ENCODE data around the gene ZNF575.
"Not testable (repeated sequence)": the region's sequence is repeated elsewhere in the genome, so short reads cannot be mapped to it uniquely, and the experiment has no call there.

ZNF575 gene

GRCh38 chr19:43540381-43540780, 7.4 kb downstream of the ZNF575 start:
- no peak overlapping the region for H3K4me3 ChIP-seq (ENCODE audit: low read depth in 1 of 2, low read length in 2 of 2)
- peaks cover 27 to 54% of the 10 kb centered on the region in 2 donors for H3K36me3 ChIP-seq (ENCODE audit: control insufficient read depth in 1 of 2, insufficient read depth in 2 of 2, low read length in 2 of 2)
- H3K4me1 ChIP-seq (ENCODE audit: control insufficient read depth in 1 of 2, insufficient read depth in 2 of 2, low read length in 2 of 2): no peaks in the 10 kb centered on the region
- H3K27me3 ChIP-seq (ENCODE audit: control insufficient read depth in 1 of 2, insufficient read depth in 2 of 2, low read length in 2 of 2): no peaks in the 10 kb centered on the region
- H3K9ac ChIP-seq (ENCODE audit: low read depth in 1 of 2, low read length in 2 of 2): no peak overlapping the region
- H3K27ac ChIP-seq (ENCODE audit: low read depth, low read length): no peak overlapping the region
- H3K9me3 ChIP-seq (ENCODE audit: control insufficient read depth in 1 of 2, low read length in 2 of 2): peaks cover 0 to 7% of the 10 kb centered on the region in 2 donors

- peaks cover 0 to 7% of the 10 kb centered on the region in 2 donors for H3K9me3 ChIP-seq (ENCODE audit: control insufficient read depth in 1 of 2, low read length in 2 of 2)
- H3K36me3 ChIP-seq (ENCODE audit: control insufficient read depth in 1 of 2, insufficient read depth in 2 of 2, low read length in 2 of 2): peaks cover 28 to 58% of the 10 kb centered on the region in 2 donors
- no peaks in the 10 kb centered on the region for H3K4me1 ChIP-seq (ENCODE audit: control insufficient read depth in 1 of 2, insufficient read depth in 2 of 2, low read length in 2 of 2)
- no peaks in the 10 kb centered on the region for H3K27me3 ChIP-seq (ENCODE audit: control insufficient read depth in 1 of 2, insufficient read depth in 2 of 2, low read length in 2 of 2)
- H3K9ac ChIP-seq (ENCODE audit: low read depth in 1 of 2, low read length in 2 of 2): no peak overlapping the region
- H3K27ac ChIP-seq (ENCODE audit: low read depth, low read length): no peak overlapping the region
- no peak overlapping the region for H3K4me3 ChIP-seq (ENCODE audit: low read depth in 1 of 2, low read length in 2 of 2)
Measured at GRCh38 chr19:43541920-43542650, 9.1 kb downstream of the ZNF575 start.

- Histone ChIP-seq H3K9ac (ENCODE audit: low read depth in 1 of 2, low read length in 2 of 2) (no peak overlapping the region), H3K27me3 (ENCODE audit: control insufficient read depth in 1 of 2, insufficient read depth in 2 of 2, low read length in 2 of 2) (no peaks in the 10 kb centered on the region), H3K36me3 (ENCODE audit: control insufficient read depth in 1 of 2, insufficient read depth in 2 of 2, low read length in 2 of 2) (peaks cover 21 to 45% of the 10 kb centered on the region in 2 donors)
Measured at GRCh38 chr19:43544077-43544476, 11.1 kb downstream of the ZNF575 start.

GRCh38 chr19:43545276-43545675, 12.3 kb downstream of the ZNF575 start:
- Histone ChIP-seq H3K9me3 (ENCODE audit: control insufficient read depth in 1 of 2, low read length in 2 of 2) (no peaks in the 10 kb centered on the region), H3K27me3 (ENCODE audit: control insufficient read depth in 1 of 2, insufficient read depth in 2 of 2, low read length in 2 of 2) (no peaks in the 10 kb centered on the region), H3K27ac (ENCODE audit: low read depth, low read length) (no peak overlapping the region), H3K4me3 (ENCODE audit: low read depth in 1 of 2, low read length in 2 of 2) (no peak overlapping the region), H3K36me3 (ENCODE audit: control insufficient read depth in 1 of 2, insufficient read depth in 2 of 2, low read length in 2 of 2) (peaks cover 17 to 38% of the 10 kb centered on the region in 2 donors), H3K4me1 (ENCODE audit: control insufficient read depth in 1 of 2, insufficient read depth in 2 of 2, low read length in 2 of 2) (no peaks in the 10 kb centered on the region), H3K9ac (ENCODE audit: low read depth in 1 of 2, low read length in 2 of 2) (no peak overlapping the region)

More at GRCh38 chr19:43544077-43544476, 11.1 kb downstream of the ZNF575 start:
- Histone ChIP-seq H3K4me1 (ENCODE audit: control insufficient read depth in 1 of 2, insufficient read depth in 2 of 2, low read length in 2 of 2) (no peaks in the 10 kb centered on the region), H3K27ac (ENCODE audit: low read depth, low read length) (no peak overlapping the region), H3K9me3 (ENCODE audit: control insufficient read depth in 1 of 2, low read length in 2 of 2) (peaks cover 0 to 2% of the 10 kb centered on the region in 2 donors), H3K4me3 (ENCODE audit: low read depth in 1 of 2, low read length in 2 of 2) (no peak overlapping the region)

- Histone ChIP-seq H3K4me3 (ENCODE audit: low read depth in 1 of 2, low read length in 2 of 2) (no peak overlapping the region), H3K9ac (ENCODE audit: low read depth in 1 of 2, low read length in 2 of 2) (no peak overlapping the region), H3K9me3 (ENCODE audit: control insufficient read depth in 1 of 2, low read length in 2 of 2) (no peaks in the 10 kb centered on the region), H3K27me3 (ENCODE audit: control insufficient read depth in 1 of 2, insufficient read depth in 2 of 2, low read length in 2 of 2) (no peaks in the 10 kb centered on the region), H3K4me1 (ENCODE audit: control insufficient read depth in 1 of 2, insufficient read depth in 2 of 2, low read length in 2 of 2) (no peaks in the 10 kb centered on the region), H3K27ac (ENCODE audit: low read depth, low read length) (no peak overlapping the region), H3K36me3 (ENCODE audit: control insufficient read depth in 1 of 2, insufficient read depth in 2 of 2, low read length in 2 of 2) (peaks cover 13 to 38% of the 10 kb centered on the region in 2 donors)
Measured at GRCh38 chr19:43545981-43546380, 13.0 kb downstream of the ZNF575 start.

- Histone ChIP-seq H3K9ac (ENCODE audit: low read depth in 1 of 2, low read length in 2 of 2) (no peak overlapping the region), H3K27me3 (ENCODE audit: control insufficient read depth in 1 of 2, insufficient read depth in 2 of 2, low read length in 2 of 2) (no peaks in the 10 kb centered on the region), H3K4me3 (ENCODE audit: low read depth in 1 of 2, low read length in 2 of 2) (no peak overlapping the region), H3K4me1 (ENCODE audit: control insufficient read depth in 1 of 2, insufficient read depth in 2 of 2, low read length in 2 of 2) (no peaks in the 10 kb centered on the region), H3K9me3 (ENCODE audit: control insufficient read depth in 1 of 2, low read length in 2 of 2) (no peaks in the 10 kb centered on the region), H3K36me3 (ENCODE audit: control insufficient read depth in 1 of 2, insufficient read depth in 2 of 2, low read length in 2 of 2) (peaks cover 19 to 43% of the 10 kb centered on the region in 2 donors), H3K27ac (ENCODE audit: low read depth, low read length) (no peak overlapping the region)
Measured at GRCh38 chr19:43546581-43546980, 13.6 kb downstream of the ZNF575 start.

GRCh38 chr19:43547926-43548325, 14.9 kb downstream of the ZNF575 start:
- H3K9me3 ChIP-seq (ENCODE audit: control insufficient read depth in 1 of 2, low read length in 2 of 2); H3K27ac ChIP-seq (ENCODE audit: low read depth, low read length); H3K27me3 ChIP-seq (ENCODE audit: control insufficient read depth in 1 of 2, insufficient read depth in 2 of 2, low read length in 2 of 2); H3K9ac ChIP-seq (ENCODE audit: low read depth in 1 of 2, low read length in 2 of 2); H3K4me3 ChIP-seq (ENCODE audit: low read depth in 1 of 2, low read length in 2 of 2); H3K4me1 ChIP-seq (ENCODE audit: control insufficient read depth in 1 of 2, insufficient read depth in 2 of 2, low read length in 2 of 2): not testable (repeated sequence)
- H3K36me3 ChIP-seq (ENCODE audit: control insufficient read depth in 1 of 2, insufficient read depth in 2 of 2, low read length in 2 of 2): peaks cover 23 to 45% of the 10 kb centered on the region in 2 donors

GRCh38 chr19:43548706-43549105, 15.7 kb downstream of the ZNF575 start:
- Histone ChIP-seq H3K36me3 (ENCODE audit: control insufficient read depth in 1 of 2, insufficient read depth in 2 of 2, low read length in 2 of 2) (peaks cover 22 to 45% of the 10 kb centered on the region in 2 donors), H3K9me3 (ENCODE audit: control insufficient read depth in 1 of 2, low read length in 2 of 2) (no peaks in the 10 kb centered on the region), H3K4me3 (ENCODE audit: low read depth in 1 of 2, low read length in 2 of 2) (no peak overlapping the region), H3K27me3 (ENCODE audit: control insufficient read depth in 1 of 2, insufficient read depth in 2 of 2, low read length in 2 of 2) (no peaks in the 10 kb centered on the region), H3K4me1 (ENCODE audit: control insufficient read depth in 1 of 2, insufficient read depth in 2 of 2, low read length in 2 of 2) (no peaks in the 10 kb centered on the region), H3K27ac (ENCODE audit: low read depth, low read length) (no peak overlapping the region), H3K9ac (ENCODE audit: low read depth in 1 of 2, low read length in 2 of 2) (no peak overlapping the region)

GRCh38 chr19:43551399-43552197, 18.6 kb downstream of the ZNF575 start:
- Histone ChIP-seq H3K4me1 (ENCODE audit: control insufficient read depth in 1 of 2, insufficient read depth in 2 of 2, low read length in 2 of 2) (no peaks in the 10 kb centered on the region), H3K4me3 (ENCODE audit: low read depth in 1 of 2, low read length in 2 of 2) (no peak overlapping the region), H3K27ac (ENCODE audit: low read depth, low read length) (no peak overlapping the region), H3K9ac (ENCODE audit: low read depth in 1 of 2, low read length in 2 of 2) (no peak overlapping the region), H3K9me3 (ENCODE audit: control insufficient read depth in 1 of 2, low read length in 2 of 2) (no peaks in the 10 kb centered on the region), H3K36me3 (ENCODE audit: control insufficient read depth in 1 of 2, insufficient read depth in 2 of 2, low read length in 2 of 2) (peaks cover 10 to 41% of the 10 kb centered on the region in 2 donors), H3K27me3 (ENCODE audit: control insufficient read depth in 1 of 2, insufficient read depth in 2 of 2, low read length in 2 of 2) (no peaks in the 10 kb centered on the region)

GRCh38 chr19:43552198-43552450, 19.1 kb downstream of the ZNF575 start:
- H3K4me3 ChIP-seq (ENCODE audit: low read depth in 1 of 2, low read length in 2 of 2): no peak overlapping the region
- H3K4me1 ChIP-seq (ENCODE audit: control insufficient read depth in 1 of 2, insufficient read depth in 2 of 2, low read length in 2 of 2): no peaks in the 10 kb centered on the region
- no peaks in the 10 kb centered on the region for H3K9me3 ChIP-seq (ENCODE audit: control insufficient read depth in 1 of 2, low read length in 2 of 2)
- peaks cover 10 to 41% of the 10 kb centered on the region in 2 donors for H3K36me3 ChIP-seq (ENCODE audit: control insufficient read depth in 1 of 2, insufficient read depth in 2 of 2, low read length in 2 of 2)
- no peak overlapping the region for H3K9ac ChIP-seq (ENCODE audit: low read depth in 1 of 2, low read length in 2 of 2)
- no peak overlapping the region for H3K27ac ChIP-seq (ENCODE audit: low read depth, low read length)
- no peaks in the 10 kb centered on the region for H3K27me3 ChIP-seq (ENCODE audit: control insufficient read depth in 1 of 2, insufficient read depth in 2 of 2, low read length in 2 of 2)
